PFSK-1 (cell line): ENCODE results near the gene DACH1.

Experiments
- POLR2AphosphoS5 ChIP-seq: IDR thresholded peaks from 2 replicates; pipeline ENCODE4 v1.6.1; 2012; ENCODE audit warnings: low read depth, mild to moderate bottlenecking, control low read depth, low read length, moderate library complexity
- SIN3A ChIP-seq: IDR thresholded peaks from 2 replicates; pipeline ENCODE4 v1.6.1; 2012; ENCODE audit warnings: mild to moderate bottlenecking, low read length, moderate library complexity, borderline replicate concordance; ENCODE audit not compliant: insufficient read depth

- TF ChIP-seq SIN3A (no peak), POLR2AphosphoS5 (no peak)
These were observed 330.8 kb downstream of the DACH1 start for GRCh38 chr13:71536201-71536600.
